ENCODE measurements around the gene DPP10.

DNA sequence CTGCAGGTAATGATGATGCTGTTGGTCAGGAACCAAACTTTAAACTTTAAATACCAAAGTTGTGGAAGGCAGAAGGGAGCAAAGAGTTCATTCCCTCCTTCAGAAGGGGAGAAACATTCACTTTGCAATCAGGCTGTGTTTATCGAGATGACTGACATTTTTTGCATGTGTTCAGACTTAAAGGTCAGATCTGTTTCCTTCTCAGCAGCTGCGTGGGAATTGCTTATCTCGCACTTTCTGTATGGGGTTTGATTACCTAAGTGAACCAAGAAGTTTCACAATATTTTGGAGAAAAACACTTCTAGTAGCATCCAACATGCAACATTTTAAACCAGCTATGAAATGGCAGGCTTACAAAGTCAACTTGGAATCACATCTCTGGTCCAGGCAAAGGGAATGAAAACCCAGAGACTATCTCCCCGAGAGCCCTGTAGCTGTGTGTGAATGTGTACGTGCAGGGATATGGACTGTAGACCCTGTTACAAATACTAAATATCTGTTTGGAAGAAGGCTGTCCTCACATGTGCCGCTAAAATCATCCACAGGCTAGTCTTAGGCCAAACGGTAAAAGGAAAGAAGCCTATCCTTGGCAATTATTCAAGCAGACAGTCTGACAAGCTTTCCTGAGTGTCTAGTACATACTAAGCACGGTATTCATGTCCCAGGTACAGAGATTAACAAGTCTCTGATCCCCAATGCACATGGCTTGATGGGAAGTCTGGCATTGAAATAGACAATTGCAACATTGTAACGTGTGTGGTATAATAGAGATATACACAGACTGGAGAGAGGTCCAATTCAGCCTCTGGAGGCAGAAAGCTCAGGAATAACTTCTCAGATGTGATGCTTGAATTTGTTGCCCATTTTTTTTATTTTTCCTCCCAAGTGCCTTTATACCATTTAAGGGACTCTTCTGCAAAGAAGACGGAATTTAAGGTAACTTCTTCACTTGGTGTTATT, 483.1 kb downstream of the DPP10 start:
- TF ChIP-seq, protein P1, sequence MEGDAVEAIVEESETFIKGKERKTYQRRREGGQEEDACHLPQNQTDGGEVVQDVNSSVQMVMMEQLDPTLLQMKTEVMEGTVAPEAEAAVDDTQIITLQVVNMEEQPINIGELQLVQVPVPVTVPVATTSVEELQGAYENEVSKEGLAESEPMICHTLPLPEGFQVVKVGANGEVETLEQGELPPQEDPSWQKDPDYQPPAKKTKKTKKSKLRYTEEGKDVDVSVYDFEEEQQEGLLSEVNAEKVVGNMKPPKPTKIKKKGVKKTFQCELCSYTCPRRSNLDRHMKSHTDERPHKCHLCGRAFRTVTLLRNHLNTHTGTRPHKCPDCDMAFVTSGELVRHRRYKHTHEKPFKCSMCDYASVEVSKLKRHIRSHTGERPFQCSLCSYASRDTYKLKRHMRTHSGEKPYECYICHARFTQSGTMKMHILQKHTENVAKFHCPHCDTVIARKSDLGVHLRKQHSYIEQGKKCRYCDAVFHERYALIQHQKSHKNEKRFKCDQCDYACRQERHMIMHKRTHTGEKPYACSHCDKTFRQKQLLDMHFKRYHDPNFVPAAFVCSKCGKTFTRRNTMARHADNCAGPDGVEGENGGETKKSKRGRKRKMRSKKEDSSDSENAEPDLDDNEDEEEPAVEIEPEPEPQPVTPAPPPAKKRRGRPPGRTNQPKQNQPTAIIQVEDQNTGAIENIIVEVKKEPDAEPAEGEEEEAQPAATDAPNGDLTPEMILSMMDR (conservative IDR thresholded peaks at IDR 0.05; ENCODE audit: low read length): no peak
- TF ChIP-seq EZH2phosphoT487 (IDR thresholded peaks at IDR 0.05; ENCODE audit: borderline replicate concordance): no peak
